Fibroblast of villous mesenchyme (primary cell): ENCODE results near the gene ZNF385B. TPM values are rescaled to one million over a fixed set of nuclear protein-coding genes. Genes with fewer than 3 reads are reported as not detected.
A peak's percentile ranks its signal among the peaks of the same experiment; 100 is the strongest.

Source experiments
- DNase-seq: peaks from one replicate; pipeline ENCODE4 v3.0.0-alpha.2; 2010; ENCODE audit warnings: low read depth
- H3K4me3 ChIP-seq: 2 replicates; pipeline ENCODE4 v1.5.1; 2011; ENCODE audit warnings: low read depth, mild to moderate bottlenecking, low read length
- CTCF ChIP-seq: IDR thresholded peaks from 2 replicates; pipeline ENCODE4 v1.5.1; 2012; ENCODE audit warnings: low read depth, mild to moderate bottlenecking, low read length; ENCODE audit not compliant: insufficient read depth
- total RNA-seq: library from RNA; depleted of rRNA; stranded (reverse); fragments of >200 nt; gene quantifications from 2 replicates; pipeline ENCODE4 v1.2.3, GENCODE V29; 2012

ZNF385B gene
- total RNA-seq, 1 donor: not detected

GRCh38 chr2:179427065-179427464 is 434.3 kb downstream of the ZNF385B start:
- DNase-seq: no peak
- TF ChIP-seq CTCF: no peak
- no peak overlapping the region for H3K4me3 ChIP-seq

- no peak for TF ChIP-seq CTCF
- H3K4me3 ChIP-seq: no peak overlapping the region
- no peak for DNase-seq
Measured at GRCh38 chr2:179424571-179424970, 436.8 kb downstream of the ZNF385B start.

- no peak overlapping the region for H3K4me3 ChIP-seq
- peak; percentile 88 for TF ChIP-seq CTCF
- peak; percentile 76 for DNase-seq
Measured at GRCh38 chr2:179422037-179422643, 439.3 kb downstream of the ZNF385B start.

- no peak for DNase-seq
- no peak for TF ChIP-seq CTCF
- no peak overlapping the region for H3K4me3 ChIP-seq
Measured at GRCh38 chr2:179417436-179417949, 443.9 kb downstream of the ZNF385B start.

- no peak for TF ChIP-seq CTCF
- no peak for DNase-seq
- H3K4me3 ChIP-seq: no peak overlapping the region
Measured at GRCh38 chr2:179412112-179412511, 449.3 kb downstream of the ZNF385B start.

- peak; percentile 79 for TF ChIP-seq CTCF
- H3K4me3 ChIP-seq: no peak overlapping the region
- DNase-seq: peak; percentile 64
Measured at GRCh38 chr2:179410552-179411356, 450.7 kb downstream of the ZNF385B start.
